Nephron (organoid): ENCODE data around the gene ROPN1L.

Source experiments
- H3K27ac Mint-ChIP-seq, 3 experiments: 2 replicates each; pipeline ENCODE4 v1.8.0; 2020; ENCODE audit warnings: mixed read lengths in 3 of 3, mild to moderate bottlenecking in 2 of 3, moderate library complexity in 1 of 3
- H3K27me3 Mint-ChIP-seq: 2 replicates; pipeline ENCODE4 v1.8.0; 2021; ENCODE audit warnings: low read depth, mild to moderate bottlenecking, moderate library complexity, mixed read lengths
- H3K36me3 Mint-ChIP-seq: 2 replicates; pipeline ENCODE4 v1.8.0; 2020; ENCODE audit warnings: low read depth, mixed read lengths
- H3K4me1 Mint-ChIP-seq: 2 replicates; pipeline ENCODE4 v1.8.0; 2020; ENCODE audit warnings: mixed read lengths
- H3K4me3 Mint-ChIP-seq, 3 experiments: 2 replicates each; pipeline ENCODE4 v1.8.0; 2020; ENCODE audit warnings: mild to moderate bottlenecking in 3 of 3, mixed read lengths in 3 of 3, moderate library complexity in 2 of 3
- H3K9me3 Mint-ChIP-seq: 2 replicates; pipeline ENCODE4 v1.8.0; 2020; ENCODE audit warnings: mixed read lengths
- TF ChIP-seq, protein P1 (sequence below), 3 experiments: fragments of 200-600 bp; sonication (generic); IDR thresholded peaks; one replicate each; pipeline ENCODE4 v1.5.0; 2021; ENCODE audit warnings: antibody characterized with exemption in 3 of 3; ENCODE audit not compliant: unreplicated experiment in 3 of 3

ROPN1L gene

DNA sequence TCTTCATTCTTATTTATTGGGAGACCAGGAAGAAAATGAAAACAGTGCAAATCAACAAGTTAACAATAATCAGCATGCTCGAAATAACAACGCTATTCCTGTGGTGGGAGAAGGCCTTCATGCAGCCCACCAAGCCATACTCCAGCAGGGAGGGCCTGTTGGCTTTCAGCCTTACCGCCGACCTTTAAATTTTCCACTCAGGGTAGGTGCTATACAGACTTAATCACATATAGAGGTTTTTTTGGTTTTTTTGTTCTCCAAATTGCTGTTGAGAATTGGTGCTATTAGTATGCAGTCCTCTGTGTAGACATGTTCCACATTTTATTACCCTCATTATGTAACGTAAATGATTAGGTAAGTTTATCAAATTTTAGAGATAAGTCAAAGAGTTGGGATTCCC lies 30.3 kb upstream of the ROPN1L start:
- H3K27ac Mint-ChIP-seq: no peak overlapping the region
- H3K9me3 Mint-ChIP-seq: no peaks in the 10 kb centered on the region
- H3K4me1 Mint-ChIP-seq: no peaks in the 10 kb centered on the region
- TF ChIP-seq, protein P1, sequence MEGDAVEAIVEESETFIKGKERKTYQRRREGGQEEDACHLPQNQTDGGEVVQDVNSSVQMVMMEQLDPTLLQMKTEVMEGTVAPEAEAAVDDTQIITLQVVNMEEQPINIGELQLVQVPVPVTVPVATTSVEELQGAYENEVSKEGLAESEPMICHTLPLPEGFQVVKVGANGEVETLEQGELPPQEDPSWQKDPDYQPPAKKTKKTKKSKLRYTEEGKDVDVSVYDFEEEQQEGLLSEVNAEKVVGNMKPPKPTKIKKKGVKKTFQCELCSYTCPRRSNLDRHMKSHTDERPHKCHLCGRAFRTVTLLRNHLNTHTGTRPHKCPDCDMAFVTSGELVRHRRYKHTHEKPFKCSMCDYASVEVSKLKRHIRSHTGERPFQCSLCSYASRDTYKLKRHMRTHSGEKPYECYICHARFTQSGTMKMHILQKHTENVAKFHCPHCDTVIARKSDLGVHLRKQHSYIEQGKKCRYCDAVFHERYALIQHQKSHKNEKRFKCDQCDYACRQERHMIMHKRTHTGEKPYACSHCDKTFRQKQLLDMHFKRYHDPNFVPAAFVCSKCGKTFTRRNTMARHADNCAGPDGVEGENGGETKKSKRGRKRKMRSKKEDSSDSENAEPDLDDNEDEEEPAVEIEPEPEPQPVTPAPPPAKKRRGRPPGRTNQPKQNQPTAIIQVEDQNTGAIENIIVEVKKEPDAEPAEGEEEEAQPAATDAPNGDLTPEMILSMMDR (IDR thresholded peaks at IDR 0.05; ENCODE audit: unreplicated experiment in 3 of 3): no peak
- no peaks in the 10 kb centered on the region for H3K27me3 Mint-ChIP-seq
- peaks cover 90% of the 10 kb centered on the region for H3K36me3 Mint-ChIP-seq
- H3K4me3 Mint-ChIP-seq: no peak overlapping the region

DNA sequence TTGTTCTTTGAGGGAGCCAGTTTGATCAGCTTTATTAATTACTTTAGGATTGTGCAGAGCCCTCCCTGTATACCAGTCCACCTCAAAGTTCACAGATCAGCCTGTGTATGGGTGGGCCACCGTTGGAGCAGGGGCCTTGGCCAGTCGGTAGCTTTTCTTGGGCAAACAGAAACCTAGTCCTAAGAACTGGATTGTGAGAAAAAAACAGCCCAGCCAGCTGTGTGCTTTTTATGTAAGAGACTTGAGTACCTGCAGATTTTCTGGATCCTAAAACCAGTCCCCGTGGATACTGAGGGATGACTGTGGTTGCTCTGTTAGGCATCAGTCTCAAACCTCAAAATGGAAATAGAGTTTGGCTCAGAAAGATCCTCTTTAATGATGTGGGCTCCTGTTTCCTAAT lies 24.8 kb upstream of the ROPN1L start:
- H3K27me3 Mint-ChIP-seq: no peaks in the 10 kb centered on the region
- H3K36me3 Mint-ChIP-seq: peaks cover 90% of the 10 kb centered on the region
- H3K27ac Mint-ChIP-seq: no peak overlapping the region
- TF ChIP-seq, protein P1 (IDR thresholded peaks at IDR 0.05; ENCODE audit: unreplicated experiment in 3 of 3): no peak
- H3K4me3 Mint-ChIP-seq: no peak overlapping the region
- no peaks in the 10 kb centered on the region for H3K9me3 Mint-ChIP-seq
- H3K4me1 Mint-ChIP-seq: no peaks in the 10 kb centered on the region

DNA sequence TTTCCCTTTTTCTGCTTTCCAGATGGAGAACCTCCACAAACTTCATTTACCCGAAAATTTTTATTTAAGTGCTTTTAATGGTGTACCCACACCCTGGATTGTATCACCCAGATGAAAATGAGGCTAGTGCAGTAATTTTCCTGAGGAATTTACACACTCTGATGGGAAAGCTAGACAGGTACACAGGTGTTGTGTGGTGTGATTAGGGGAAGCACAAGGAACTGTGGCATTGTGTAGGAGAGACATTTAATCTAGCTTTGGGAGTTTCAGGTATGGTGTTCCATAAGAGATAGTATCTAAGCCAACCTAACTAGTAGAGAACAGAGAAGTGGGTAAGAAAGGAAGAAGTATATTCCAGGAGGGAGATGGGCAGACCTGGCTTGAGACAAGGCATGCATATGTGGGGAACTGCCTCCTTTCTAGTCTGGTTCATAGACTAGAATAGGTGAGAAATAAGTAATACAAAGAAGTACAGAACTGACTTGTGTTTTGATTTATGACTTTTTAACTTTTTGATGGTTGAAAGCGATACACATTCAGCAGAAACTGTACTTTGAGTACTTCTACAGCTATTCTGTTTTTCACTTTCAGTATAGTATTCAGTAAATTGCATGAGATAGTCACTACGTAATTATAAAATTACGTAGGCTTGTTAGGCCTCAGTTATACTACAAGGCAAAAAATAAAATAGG lies 22.9 kb upstream of the ROPN1L start:
- TF ChIP-seq, protein P1 (IDR thresholded peaks at IDR 0.05; ENCODE audit: unreplicated experiment in 3 of 3): no peak
- no peaks in the 10 kb centered on the region for H3K4me1 Mint-ChIP-seq
- no peak overlapping the region for H3K27ac Mint-ChIP-seq
- peaks cover 84% of the 10 kb centered on the region for H3K36me3 Mint-ChIP-seq
- H3K9me3 Mint-ChIP-seq: no peaks in the 10 kb centered on the region
- H3K4me3 Mint-ChIP-seq: no peak overlapping the region
- no peaks in the 10 kb centered on the region for H3K27me3 Mint-ChIP-seq

DNA sequence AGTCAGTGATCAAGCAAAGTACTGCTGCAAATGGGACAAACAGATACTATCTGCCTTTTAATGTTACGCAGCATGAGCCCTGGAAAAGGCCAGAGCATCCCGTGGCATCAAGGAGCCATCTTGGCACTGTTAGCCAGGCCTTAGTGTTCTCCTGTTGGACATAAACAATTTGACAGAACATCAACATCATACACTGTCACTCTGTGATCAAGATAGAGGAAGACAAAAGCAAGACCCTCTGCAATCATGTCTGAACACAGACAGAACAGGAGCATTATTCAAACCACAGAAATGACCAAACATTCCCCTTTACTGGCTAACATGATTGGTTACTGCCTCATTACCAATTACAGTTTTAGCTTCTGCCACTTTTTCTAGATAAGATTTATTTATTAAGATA lies 21.2 kb upstream of the ROPN1L start:
- Mint-ChIP-seq H3K27me3 (no peaks in the 10 kb centered on the region), H3K9me3 (no peaks in the 10 kb centered on the region), H3K36me3 (peaks cover 83% of the 10 kb centered on the region), H3K4me3 (no peak overlapping the region), H3K27ac (no peak overlapping the region), H3K4me1 (no peaks in the 10 kb centered on the region)
- TF ChIP-seq, protein P1 (IDR thresholded peaks at IDR 0.05; ENCODE audit: unreplicated experiment in 3 of 3): no peak

DNA sequence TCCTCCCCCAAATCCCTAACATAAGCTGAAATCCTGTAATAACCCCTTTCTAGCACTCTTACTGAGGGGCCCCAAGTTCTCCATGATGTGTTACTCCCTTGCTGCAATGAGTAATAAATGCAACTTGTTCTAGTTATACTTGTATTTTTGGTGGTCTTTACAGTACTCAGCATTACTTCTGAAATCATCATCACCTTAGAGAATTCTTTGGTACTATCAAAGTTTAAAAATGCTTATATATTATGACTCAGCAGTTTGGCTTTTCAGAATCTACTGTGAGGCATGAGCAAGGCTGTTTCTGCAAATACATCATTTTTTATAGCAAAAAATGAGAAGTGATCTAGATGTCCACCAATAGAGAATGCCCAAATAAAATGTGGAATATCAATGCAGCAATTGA lies 20.7 kb upstream of the ROPN1L start:
- peaks cover 83% of the 10 kb centered on the region for H3K36me3 Mint-ChIP-seq
- no peaks in the 10 kb centered on the region for H3K4me1 Mint-ChIP-seq

More for the DNA sequence above, 20.7 kb upstream of the ROPN1L start:
- no peak overlapping the region for H3K4me3 Mint-ChIP-seq
- H3K27ac Mint-ChIP-seq: peak overlapping the region in 1 of 3 experiments; percentile 5
- no peaks in the 10 kb centered on the region for H3K27me3 Mint-ChIP-seq
- H3K9me3 Mint-ChIP-seq: no peaks in the 10 kb centered on the region
- TF ChIP-seq, protein P1 (IDR thresholded peaks at IDR 0.05; ENCODE audit: unreplicated experiment in 3 of 3): no peak
